CD4-positive, alpha-beta memory T cell (primary cell): ENCODE data around the gene SYK. TPM values are rescaled to one million over a fixed set of nuclear protein-coding genes. Genes with fewer than 3 reads are reported as not detected.
"Not testable (repeated sequence)": the region's sequence is repeated elsewhere in the genome, so short reads cannot be mapped to it uniquely, and the experiment has no call there.

Experiments
- CTCF ChIA-PET: fragments of 350-600 bp; sonication (Branson Sonifier 250); formaldehyde crosslinking; loops from one replicate; lab custom pipeline; 2021; ENCODE audit warnings: inconsistent platforms; ENCODE audit not compliant: partially characterized antibody; lab: Charles Lee
- POLR2A ChIA-PET: fragments of 350-600 bp; sonication (Branson Sonifier 250); formaldehyde crosslinking; loops from one replicate; lab custom pipeline; 2021; ENCODE audit not compliant: partially characterized antibody; lab: Charles Lee
- DNase-seq, 5 donors: peaks; one replicate each; pipeline versions ENCODE4 v3.0.0 to v3.0.0-alpha.2; 2020 to 2022; ENCODE audit warnings: mixed read lengths in 1 of 5
- H3K27ac ChIP-seq: one replicate; pipeline ENCODE4 v1.7.0; 2013; ENCODE audit warnings: low read depth, low read length
- H3K27me3 ChIP-seq: 2 replicates; pipeline ENCODE4 v1.7.0; 2013; ENCODE audit warnings: mild to moderate bottlenecking, low read length, moderate library complexity; ENCODE audit not compliant: insufficient read depth
- H3K36me3 ChIP-seq: 2 replicates; pipeline ENCODE4 v1.7.0; 2013; ENCODE audit warnings: mild to moderate bottlenecking, low read length, moderate library complexity; ENCODE audit not compliant: insufficient read depth
- H3K4me1 ChIP-seq: 2 replicates; pipeline ENCODE4 v1.7.0; 2013; ENCODE audit warnings: mild to moderate bottlenecking, low read length, moderate library complexity; ENCODE audit not compliant: insufficient read depth
- H3K4me3 ChIP-seq, 2 donors: one replicate each; pipeline ENCODE4 v1.7.0; 2013; ENCODE audit warnings: low read length in 2 of 2, mild to moderate bottlenecking in 1 of 2
- H3K9me3 ChIP-seq, 2 donors: one replicate each; pipeline ENCODE4 v1.7.0; 2013; ENCODE audit warnings: low read length in 2 of 2, control low read depth in 1 of 2; ENCODE audit not compliant: control insufficient read depth in 1 of 2
- H3K27ac Mint-ChIP-seq, 7 donors: one replicate each; pipeline ENCODE4 v1.8.0; 2020 to 2021; ENCODE audit warnings: mixed read lengths in 7 of 7, mild to moderate bottlenecking in 6 of 7, inconsistent platforms in 3 of 7, moderate library complexity in 3 of 7
- H3K27me3 Mint-ChIP-seq, 2 donors: one replicate each; pipeline ENCODE4 v1.8.0; 2020 to 2021; ENCODE audit warnings: mixed read lengths in 2 of 2
- H3K36me3 Mint-ChIP-seq, 2 donors: one replicate each; pipeline ENCODE4 v1.8.0; 2020 to 2021; ENCODE audit warnings: mixed read lengths in 2 of 2, inconsistent platforms in 1 of 2, mild to moderate bottlenecking in 1 of 2
- H3K4me1 Mint-ChIP-seq, 4 donors: one replicate each; pipeline ENCODE4 v1.8.0; 2020 to 2021; ENCODE audit warnings: mixed read lengths in 4 of 4, mild to moderate bottlenecking in 1 of 4
- H3K4me3 Mint-ChIP-seq, 8 donors: one replicate each; pipeline ENCODE4 v1.8.0; 2020 to 2021; ENCODE audit warnings: mixed read lengths in 8 of 8, mild to moderate bottlenecking in 7 of 8, moderate library complexity in 6 of 8, inconsistent platforms in 3 of 8
- H3K9me3 Mint-ChIP-seq, 8 donors: one replicate each; pipeline ENCODE4 v1.8.0; 2020 to 2021; ENCODE audit warnings: mixed read lengths in 8 of 8, mild to moderate bottlenecking in 5 of 8, inconsistent platforms in 3 of 8, moderate library complexity in 1 of 8
- intact Hi-C: fragments of 100-400 bp; cut with micrococcal nuclease; formaldehyde crosslinking; loops from one replicate; pipeline ENCODE4 v1.15.1; 2023
- polyA plus RNA-seq, 2 donors: library from polyadenylated mRNA; unstranded; fragments of 300-500 nt; fragmentation: Illumina TruSeq; gene quantifications; one replicate each; pipeline ENCODE4 v1.2.3, GENCODE V29; 2021
- total RNA-seq, 2 experiments: library from RNA; stranded (reverse); gene quantifications; one replicate each; pipeline ENCODE4 v1.2.3, GENCODE V29; 2021

SYK gene
- total RNA-seq (under 1 TPM; 0.76 to 0.80 TPM), polyA plus RNA-seq (1 to 10 TPM in 1 of 2 donors, under 1 TPM in 1; 0.08 to 1.9 TPM)

- intact Hi-C loops = no loop called here
- DNase-seq = no peak
- Mint-ChIP-seq H3K27me3 (peaks cover 54% of the 10 kb centered on the region in 2 donors), H3K4me1 (peaks cover 0 to 10% (median 3%) of the 10 kb centered on the region in 4 donors), H3K27ac (no peak within 1 kb of the TSS), H3K4me3 (peak within 1 kb of the TSS in 5 of 8 donors; percentile 26 to 58 (median 50)), H3K9me3 (no peaks in the 10 kb centered on the region), H3K36me3 (no peaks in the 10 kb centered on the region)
- Histone ChIP-seq H3K4me1 (no peaks in the 10 kb centered on the region), H3K27me3 (peaks cover 5% of the 10 kb centered on the region), H3K36me3 (no peaks in the 10 kb centered on the region), H3K27ac (no peak within 1 kb of the TSS), H3K9me3 (no peaks in the 10 kb centered on the region), H3K4me3 (no peak within 1 kb of the TSS)
- POLR2A ChIA-PET = no interaction called here
- CTCF ChIA-PET = interaction anchor here (0.6 kb wide), 1 partner anchor 886 kb away, joined by 3 read pairs; no protein-coding TSS in a partner anchor
Measured at GRCh38 chr9:90801241-90801972, at the start of gene SYK. Gene SYK, plus strand, starts transcription at chr9:90801819. Its CDS starts 42,080 bp downstream, at chr9:90843899.

- H3K4me1 Mint-ChIP-seq, H3K9me3 ChIP-seq, CTCF ChIA-PET, H3K4me1 ChIP-seq, H3K27ac ChIP-seq, H3K36me3 Mint-ChIP-seq, H3K36me3 ChIP-seq, H3K4me3 ChIP-seq, H3K4me3 Mint-ChIP-seq, H3K27me3 Mint-ChIP-seq, POLR2A ChIA-PET, H3K9me3 Mint-ChIP-seq, H3K27me3 ChIP-seq, H3K27ac Mint-ChIP-seq: not testable (repeated sequence)
- peak; percentile 10 to 59 (median 30) for DNase-seq
- intact Hi-C loops = loop anchor here (5.0 kb wide), 1 partner anchor 613 kb away; no protein-coding TSS in a partner anchor
Measured at GRCh38 chr9:90755514-90756371, 45.9 kb upstream of the SYK start.

- H3K4me1 ChIP-seq, H3K4me3 Mint-ChIP-seq, H3K36me3 ChIP-seq, H3K27me3 ChIP-seq, H3K9me3 ChIP-seq, H3K27ac ChIP-seq, DNase-seq, H3K36me3 Mint-ChIP-seq, H3K27ac Mint-ChIP-seq, CTCF ChIA-PET, intact Hi-C loops, H3K9me3 Mint-ChIP-seq, H3K27me3 Mint-ChIP-seq, POLR2A ChIA-PET, H3K4me1 Mint-ChIP-seq, H3K4me3 ChIP-seq: not testable (repeated sequence)
Measured at GRCh38 chr9:90760577-90760976, 41.0 kb upstream of the SYK start.

- H3K27ac ChIP-seq = no peak overlapping the region
- H3K4me3 Mint-ChIP-seq = no peak overlapping the region
- no peaks in the 10 kb centered on the region for H3K36me3 ChIP-seq
- H3K9me3 ChIP-seq = no peaks in the 10 kb centered on the region
- no peaks in the 10 kb centered on the region for H3K27me3 ChIP-seq
- intact Hi-C loops = no loop called here
- H3K4me3 ChIP-seq = no peak overlapping the region
- CTCF ChIA-PET = no interaction called here
- peaks cover 6 to 15% of the 10 kb centered on the region in 2 donors for H3K27me3 Mint-ChIP-seq
- H3K4me1 ChIP-seq = no peaks in the 10 kb centered on the region
- peaks cover 0 to 17% (median 6%) of the 10 kb centered on the region in 8 donors for H3K9me3 Mint-ChIP-seq
- DNase-seq = no peak
- no peaks in the 10 kb centered on the region for H3K36me3 Mint-ChIP-seq
- POLR2A ChIA-PET = no interaction called here
- H3K4me1 Mint-ChIP-seq = no peaks in the 10 kb centered on the region
- no peak overlapping the region for H3K27ac Mint-ChIP-seq
Measured at GRCh38 chr9:90766731-90767130, 34.9 kb upstream of the SYK start.

- Histone ChIP-seq H3K4me3 (no peak overlapping the region), H3K4me1 (no peaks in the 10 kb centered on the region), H3K27ac (no peak overlapping the region), H3K27me3 (no peaks in the 10 kb centered on the region), H3K36me3 (no peaks in the 10 kb centered on the region), H3K9me3 (no peaks in the 10 kb centered on the region)
- DNase-seq = no peak
- Mint-ChIP-seq H3K36me3 (no peaks in the 10 kb centered on the region), H3K9me3 (peaks cover 0 to 17% (median 6%) of the 10 kb centered on the region in 8 donors), H3K27ac (no peak overlapping the region), H3K4me1 (no peaks in the 10 kb centered on the region), H3K27me3 (peaks cover 8 to 19% of the 10 kb centered on the region in 2 donors), H3K4me3 (no peak overlapping the region)
- ChIA-PET CTCF (no interaction called here), POLR2A (no interaction called here)
- intact Hi-C loops = no loop called here
Measured at GRCh38 chr9:90767523-90768100, 34.0 kb upstream of the SYK start.

- Mint-ChIP-seq H3K36me3 (no peaks in the 10 kb centered on the region), H3K4me3 (no peak overlapping the region), H3K9me3 (peaks cover 0 to 17% (median 6%) of the 10 kb centered on the region in 8 donors), H3K27me3 (peaks cover 11 to 19% of the 10 kb centered on the region in 2 donors), H3K27ac (no peak overlapping the region), H3K4me1 (no peaks in the 10 kb centered on the region)
- no peak for DNase-seq
- no peak overlapping the region for H3K27ac ChIP-seq
- POLR2A ChIA-PET = no interaction called here
- intact Hi-C loops = no loop called here
- CTCF ChIA-PET = no interaction called here
- no peak overlapping the region for H3K4me3 ChIP-seq
- no peaks in the 10 kb centered on the region for H3K27me3 ChIP-seq
- no peaks in the 10 kb centered on the region for H3K9me3 ChIP-seq
- H3K36me3 ChIP-seq = no peaks in the 10 kb centered on the region
- no peaks in the 10 kb centered on the region for H3K4me1 ChIP-seq
Measured at GRCh38 chr9:90770182-90770738, 31.4 kb upstream of the SYK start.

GRCh38 chr9:90770927-90771326 is 30.7 kb upstream of the SYK start:
- intact Hi-C loops = no loop called here
- CTCF ChIA-PET = no interaction called here

More at GRCh38 chr9:90770927-90771326, 30.7 kb upstream of the SYK start:
- Mint-ChIP-seq H3K4me3 (no peak overlapping the region), H3K27me3 (peaks cover 11 to 19% of the 10 kb centered on the region in 2 donors), H3K9me3 (peaks cover 0 to 17% (median 6%) of the 10 kb centered on the region in 8 donors), H3K4me1 (no peaks in the 10 kb centered on the region), H3K36me3 (no peaks in the 10 kb centered on the region), H3K27ac (no peak overlapping the region)
- Histone ChIP-seq H3K9me3 (no peaks in the 10 kb centered on the region), H3K4me3 (no peak overlapping the region), H3K4me1 (no peaks in the 10 kb centered on the region), H3K36me3 (no peaks in the 10 kb centered on the region), H3K27me3 (no peaks in the 10 kb centered on the region), H3K27ac (no peak overlapping the region)
- no peak for DNase-seq
- POLR2A ChIA-PET = no interaction called here
